Psoas muscle (tissue), 8 donors: ENCODE results near the gene DACT1. TPM values are rescaled to one million over a fixed set of nuclear protein-coding genes. Genes with fewer than 3 reads are reported as not detected.

Source experiments
- ATAC-seq, 4 donors: fragments of 200-7000 bp; cut with Tn5 transposase; one replicate each; pipeline ENCODE4 v1.9.1; 2020; ENCODE audit warnings: moderate library complexity in 3 of 4, mild to moderate bottlenecking in 2 of 4
- DNase-seq, 2 donors: peaks; one replicate each; pipeline ENCODE4 v3.0.0-alpha.2; 2020
- H3K27ac ChIP-seq: fragments of 200-600 bp; one replicate; pipeline ENCODE4 v1.8.0; 2022
- H3K27me3 ChIP-seq, 3 donors: fragments of 200-600 bp in 1 of 3; one replicate each; pipeline versions ENCODE4 v1.6.1 to v1.8.0; 2013 to 2022; ENCODE audit warnings: low read length in 2 of 3, mild to moderate bottlenecking in 2 of 3, moderate library complexity in 1 of 3; ENCODE audit not compliant: insufficient read depth in 3 of 3
- H3K36me3 ChIP-seq, 2 donors: fragments of 200-600 bp in 1 of 2; one replicate each; pipeline versions ENCODE4 v1.6.1 to v1.8.0; 2013 to 2022; ENCODE audit warnings: low read depth in 1 of 2, mild to moderate bottlenecking in 1 of 2, moderate library complexity in 1 of 2; ENCODE audit not compliant: insufficient read depth in 1 of 2
- H3K4me1 ChIP-seq: fragments of 200-600 bp; one replicate; pipeline ENCODE4 v1.8.0; 2022
- H3K4me3 ChIP-seq: fragments of 200-600 bp; one replicate; pipeline ENCODE4 v1.8.0; 2022; ENCODE audit warnings: mild to moderate bottlenecking
- H3K9me3 ChIP-seq: fragments of 200-600 bp; one replicate; pipeline ENCODE4 v1.8.0; 2022
- CTCF ChIP-seq: fragments of 200-600 bp; IDR thresholded peaks from one replicate; pipeline ENCODE4 v1.8.0; 2022; ENCODE audit warnings: antibody characterized with exemption
- WGBS, 3 donors: extraction: QIAGEN DNeasy Blood & Tissue Kit; methylation state at CpG; one replicate each; pipeline versions ENCODE4 v1.1.6 to v1.1.7; 2013; 5-methylcytosine and 5-hydroxymethylcytosine counted together
- intact Hi-C, 2 donors: fragments of 100-400 bp; cut with DNase I; formaldehyde crosslinking; loops; one replicate each; pipeline versions ENCODE4 v1.11.0 to v1.14.2; 2022
- polyA plus RNA-seq, 3 donors: library from polyadenylated mRNA; stranded (reverse); fragments of 200-250 nt; gene quantifications; one replicate each; pipeline ENCODE4 v1.2.3, GENCODE V29; 2013
- total RNA-seq, 4 donors: library from RNA; stranded (reverse); fragmentation: NEBNext Ultra II Directional in 2 of 4; extraction: Animal tissue kit (Norgen Biotek cat#: 25700) in 2 of 4; gene quantifications; one replicate each; pipeline versions ENCODE4 v1.2.1 to v1.2.4, GENCODE V29; 2021 to 2023
- donor health status: healthy with polysubstance abuse.
- donor health status: DM: no; HTN: no; CAD: no; lungs with moderate emphysema.
- donor health status: Bipolar disorder and iron deficiency.
- donor health status: healthy.
- donor health status: DM: yes; HTN: yes; CAD: no.
- donor health status: DM: no; HTN: no; CAD: no.
- donor health status: DM: no; HTN: no; CAD: no.
- donor health status: DM: yes; HTN: yes; CAD: no.

Gene DACT1
- total and polyA plus RNA-seq, 7 donors = 0.34 to 3.0 (median 1.0) TPM

- H3K9me3 ChIP-seq = no peaks in the 10 kb centered on the region
- intact Hi-C loops = no loop called here
- no peak for TF ChIP-seq CTCF
- no peak overlapping the region for H3K4me3 ChIP-seq
- no peak for ATAC-seq
- no peaks in the 10 kb centered on the region for H3K36me3 ChIP-seq
- DNase-seq = no peak
- H3K27me3 ChIP-seq = no peaks in the 10 kb centered on the region
- H3K27ac ChIP-seq = no peak overlapping the region
- WGBS, 3 donors = 94 to 98% (median 96%) methylated on average over 4 of the region's 4 CpGs
- no peaks in the 10 kb centered on the region for H3K4me1 ChIP-seq
These were observed 39.8 kb downstream of the DACT1 start for GRCh38 chr14:58677517-58677916.

- Histone ChIP-seq H3K4me1 (no peaks in the 10 kb centered on the region), H3K27ac (no peak overlapping the region), H3K4me3 (no peak overlapping the region), H3K36me3 (no peaks in the 10 kb centered on the region), H3K27me3 (no peaks in the 10 kb centered on the region), H3K9me3 (no peaks in the 10 kb centered on the region)
- intact Hi-C loops = no loop called here
- 79 to 80% (median 79%) methylated on average over 1 of the region's 1 CpG for WGBS, 3 donors
- DNase-seq = no peak
- no peak for ATAC-seq
- no peak for TF ChIP-seq CTCF
These were observed 40.2 kb downstream of the DACT1 start for GRCh38 chr14:58677996-58678395.

GRCh38 chr14:58680698-58681097, 42.9 kb downstream of the DACT1 start:
- Histone ChIP-seq H3K27me3 (no peaks in the 10 kb centered on the region), H3K9me3 (no peaks in the 10 kb centered on the region), H3K36me3 (no peaks in the 10 kb centered on the region), H3K4me1 (no peaks in the 10 kb centered on the region), H3K27ac (no peak overlapping the region), H3K4me3 (no peak overlapping the region)
- intact Hi-C loops = no loop called here
- no peak for TF ChIP-seq CTCF
- ATAC-seq (no peak), DNase-seq (no peak)
- WGBS, 3 donors = 80 to 87% (median 82%) methylated on average over 4 of the region's 4 CpGs

GRCh38 chr14:58687232-58687795, 49.6 kb downstream of the DACT1 start:
- H3K9me3 ChIP-seq = no peaks in the 10 kb centered on the region
- H3K27me3 ChIP-seq = no peaks in the 10 kb centered on the region
- 92 to 96% (median 93%) methylated on average over 26 to 27 of the region's 27 CpGs for WGBS, 3 donors
- ATAC-seq = no peak
- no peaks in the 10 kb centered on the region for H3K36me3 ChIP-seq
- no peaks in the 10 kb centered on the region for H3K4me1 ChIP-seq
- intact Hi-C loops = no loop called here
- H3K4me3 ChIP-seq = no peak overlapping the region
- no peak for DNase-seq
- no peak for TF ChIP-seq CTCF
- H3K27ac ChIP-seq = no peak overlapping the region

- DNase-seq (no peak), ATAC-seq (no peak)
- no peaks in the 10 kb centered on the region for H3K4me1 ChIP-seq
- no peak for TF ChIP-seq CTCF
- H3K9me3 ChIP-seq = no peaks in the 10 kb centered on the region
- intact Hi-C loops = no loop called here
- no peak overlapping the region for H3K4me3 ChIP-seq
- no peaks in the 10 kb centered on the region for H3K36me3 ChIP-seq
- WGBS, 3 donors = 56 to 67% (median 62%) methylated on average over 14 of the region's 14 CpGs
- H3K27ac ChIP-seq = no peak overlapping the region
- H3K27me3 ChIP-seq = no peaks in the 10 kb centered on the region
These were observed 53.2 kb downstream of the DACT1 start for GRCh38 chr14:58690801-58691516.
